ENCODE data around the gene CCSER1. TPM values are rescaled to one million over a fixed set of nuclear protein-coding genes. Genes with fewer than 3 reads are reported as not detected.

The CCSER1 gene
- total and polyA plus RNA-seq, 4 donors: 0.18 to 2.3 (median 1.2) TPM

- no peaks in the 10 kb centered on the region for H3K9me3 ChIP-seq (ENCODE audit: control insufficient read depth in 4 of 4, low read length in 3 of 4)
- H3K36me3 ChIP-seq (ENCODE audit: control insufficient read depth in 4 of 4, insufficient read depth in 3 of 4, low read depth in 1 of 4, low read length in 3 of 4): no peaks in the 10 kb centered on the region
- no peak for DNase-seq (ENCODE audit: low spot score)
- no peak overlapping the region for H3K4me3 ChIP-seq (ENCODE audit: low read depth in 1 of 3, low read length in 3 of 3)
- whole genome bisulfite sequencing: 80% methylated on average over 3 of the region's 3 CpGs
- H3K9ac ChIP-seq (ENCODE audit: low read depth in 1 of 2, low read length in 2 of 2): no peak overlapping the region
- no peaks in the 10 kb centered on the region for H3K27me3 ChIP-seq (ENCODE audit: control insufficient read depth in 4 of 4, insufficient read depth in 4 of 4, low read length in 3 of 4)
- H3K27ac ChIP-seq (ENCODE audit: low read depth in 1 of 2, low read length in 2 of 2): no peak overlapping the region
- no peaks in the 10 kb centered on the region for H3K4me1 ChIP-seq (ENCODE audit: control insufficient read depth in 4 of 4, insufficient read depth in 4 of 4, low read length in 3 of 4)
- TF ChIP-seq HNF4A (conservative IDR thresholded peaks at IDR 0.05) (no peak), JUND (IDR thresholded peaks at IDR 0.05) (no peak), RAD21 (IDR thresholded peaks at IDR 0.05) (no peak), MAX (IDR thresholded peaks at IDR 0.05) (no peak), TAF1 (conservative IDR thresholded peaks at IDR 0.05) (no peak), FOXA2 (IDR thresholded peaks at IDR 0.05) (no peak), ATF3 (IDR thresholded peaks at IDR 0.05) (no peak), REST (IDR thresholded peaks at IDR 0.05) (no peak), CTCF (IDR thresholded peaks at IDR 0.05; ENCODE audit: low read depth, low read length, missing input control) (no peak), EGR1 (IDR thresholded peaks at IDR 0.05; ENCODE audit: low read depth in 2 of 2) (no peak), RXRA (IDR thresholded peaks at IDR 0.05) (no peak), YY1 (IDR thresholded peaks at IDR 0.05) (no peak), FOXA1 (IDR thresholded peaks at IDR 0.05) (no peak)
These were observed 410.3 kb downstream of the CCSER1 start for GRCh38 chr4:90537491-90537890.

- no peaks in the 10 kb centered on the region for H3K4me1 ChIP-seq (ENCODE audit: control insufficient read depth in 4 of 4, insufficient read depth in 4 of 4, low read length in 3 of 4)
- no peak for DNase-seq (ENCODE audit: low spot score)
- H3K27ac ChIP-seq (ENCODE audit: low read depth in 1 of 2, low read length in 2 of 2): no peak overlapping the region
- no peaks in the 10 kb centered on the region for H3K9me3 ChIP-seq (ENCODE audit: control insufficient read depth in 4 of 4, low read length in 3 of 4)
- H3K36me3 ChIP-seq (ENCODE audit: control insufficient read depth in 4 of 4, insufficient read depth in 3 of 4, low read depth in 1 of 4, low read length in 3 of 4): no peaks in the 10 kb centered on the region
- no peak for TF ChIP-seq ZBTB33 (IDR thresholded peaks at IDR 0.05)
- TF ChIP-seq HNF4A (conservative IDR thresholded peaks at IDR 0.05): peak in 1 of 2 donors; percentile 24
- no peak overlapping the region for H3K9ac ChIP-seq (ENCODE audit: low read depth in 1 of 2, low read length in 2 of 2)
- H3K4me3 ChIP-seq (ENCODE audit: low read depth in 1 of 3, low read length in 3 of 3): no peak overlapping the region
- no peaks in the 10 kb centered on the region for H3K27me3 ChIP-seq (ENCODE audit: control insufficient read depth in 4 of 4, insufficient read depth in 4 of 4, low read length in 3 of 4)
These were observed 413.3 kb downstream of the CCSER1 start for GRCh38 chr4:90540536-90540935.

Data from liver (tissue), 9 donors.